NCI-H748 (cell line): ENCODE measurements around the gene FOXI3.
A peak's percentile ranks its signal among the peaks of the same experiment; 100 is the strongest.

Experiments
- DNase-seq: peaks from one replicate; lab custom pipeline; 2025; ENCODE audit not compliant: unreplicated experiment; lab: John Stamatoyannopoulos, UW

FOXI3 gene

GRCh38 chr2:88452565-88452905, at the start of gene FOXI3:
TSS of gene FOXI3 (minus strand) at chr2:88452693. CDS start at chr2:88452535, 158 bp downstream.
- DNase-seq: peak; percentile 60

GRCh38 chr2:88500691-88501090, 48.2 kb upstream of the FOXI3 start:
- DNase-seq: no peak

- DNase-seq: no peak
Measured at GRCh38 chr2:88499204-88499603, 46.7 kb upstream of the FOXI3 start.

GRCh38 chr2:88493481-88493880, 41.0 kb upstream of the FOXI3 start:
- no peak for DNase-seq

GRCh38 chr2:88492002-88492401, 39.5 kb upstream of the FOXI3 start:
- no peak for DNase-seq

- peak; percentile 26 for DNase-seq
Measured at GRCh38 chr2:88489181-88489580, 36.7 kb upstream of the FOXI3 start.

GRCh38 chr2:88483200-88483599, 30.7 kb upstream of the FOXI3 start:
- DNase-seq: peak; percentile 4

GRCh38 chr2:88481691-88482336, 29.3 kb upstream of the FOXI3 start:
- peak; percentile 85 for DNase-seq

GRCh38 chr2:88472811-88473210, 20.3 kb upstream of the FOXI3 start:
- DNase-seq: no peak

GRCh38 chr2:88471083-88471942, 18.8 kb upstream of the FOXI3 start:
- DNase-seq: peak; percentile 14

- DNase-seq: no peak
Measured at GRCh38 chr2:88469202-88470114, 17.0 kb upstream of the FOXI3 start.

- no peak for DNase-seq
Measured at GRCh38 chr2:88464153-88464552, 11.7 kb upstream of the FOXI3 start.

GRCh38 chr2:88458633-88459032, 6.1 kb upstream of the FOXI3 start:
- no peak for DNase-seq

GRCh38 chr2:88452980-88453582, 588 bp upstream of the FOXI3 start:
- peak; percentile 44 for DNase-seq

- peak; percentile 60 for DNase-seq
Measured at GRCh38 chr2:88451811-88452564, 505 bp downstream of the FOXI3 start.

GRCh38 chr2:88450925-88451810, 1.3 kb downstream of the FOXI3 start:
- peak; percentile 35 for DNase-seq

- DNase-seq: no peak
Measured at GRCh38 chr2:88450186-88450585, 2.3 kb downstream of the FOXI3 start.

- no peak for DNase-seq
Measured at GRCh38 chr2:88448248-88448647, 4.2 kb downstream of the FOXI3 start.

- DNase-seq: no peak
Measured at GRCh38 chr2:88443353-88443938, 9.0 kb downstream of the FOXI3 start.
